ENCODE data around the gene GPR107. TPM values are rescaled to one million over a fixed set of nuclear protein-coding genes. Genes with fewer than 3 reads are reported as not detected.
A peak's percentile ranks its signal among the peaks of the same experiment; 100 is the strongest.

GPR107 gene
- total and polyA plus RNA-seq, 2 donors (not counting 1 experiment from before 2014, with no cell fraction given) = 10.4 to 28.1 TPM

DNA sequence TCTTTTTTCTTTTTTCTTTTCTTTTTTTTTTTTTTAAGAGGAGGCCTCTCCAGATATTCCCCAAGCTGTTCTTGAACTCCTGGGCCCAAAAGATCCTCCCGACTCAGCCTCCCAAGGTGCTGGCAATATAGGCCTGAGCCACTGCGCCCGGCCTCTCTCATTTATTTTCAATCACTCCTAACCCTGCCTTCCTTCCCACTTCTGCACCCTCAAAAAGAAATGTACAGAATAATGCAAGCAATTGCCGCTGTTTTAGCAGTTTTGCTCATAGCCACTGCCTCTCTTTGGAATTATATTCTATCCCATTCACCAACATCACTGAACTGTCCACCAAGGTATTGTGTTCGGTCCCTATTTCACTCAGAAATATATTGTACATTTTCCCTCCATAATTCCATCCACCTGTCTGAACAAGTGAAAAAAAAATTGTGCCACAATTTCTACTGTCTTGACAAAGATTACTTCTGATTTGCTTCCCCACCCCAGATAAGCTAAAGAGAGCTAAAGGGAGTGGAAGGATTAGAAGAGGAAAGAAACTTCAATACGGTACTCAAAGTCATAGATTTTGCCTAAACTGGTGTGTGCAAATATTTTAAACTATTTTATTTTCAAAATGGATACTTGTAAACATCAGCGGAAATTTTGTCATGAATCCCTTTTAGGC lies 12.6 kb upstream of the GPR107 start:
- Histone ChIP-seq H3K4me2 (replicated peaks; ENCODE audit: low read depth, low read length, poor library complexity, severe bottlenecking) (peak overlapping the region; percentile 96), H3K4me1 (ENCODE audit: control insufficient read depth in 2 of 2, insufficient read depth in 2 of 2, low read length in 2 of 2) (peaks cover 66 to 76% of the 10 kb centered on the region in 2 donors), H4K20me1 (ENCODE audit: control insufficient read depth, insufficient read depth, low read length, poor library complexity, severe bottlenecking) (peaks cover 20% of the 10 kb centered on the region), H2AFZ (ENCODE audit: insufficient read depth, low read depth, low read length, poor library complexity, severe bottlenecking) (no peak overlapping the region), H3K9ac (ENCODE audit: low read length) (peak overlapping the region; percentile 97), H3K79me2 (ENCODE audit: control insufficient read depth, insufficient read depth, low read length) (peaks cover 83% of the 10 kb centered on the region), H3K27ac (ENCODE audit: low read length in 2 of 2) (peak overlapping the region; percentile 81 to 93), H3K9me3 (ENCODE audit: control extremely low read depth in 1 of 3, control insufficient read depth in 2 of 3, insufficient read depth in 1 of 3, low read length in 2 of 3) (no peaks in the 10 kb centered on the region), H3K27me3 (replicated peaks in 1 of 4; ENCODE audit: control extremely low read depth in 1 of 4, control insufficient read depth in 3 of 4, insufficient read depth in 4 of 4, low read length in 3 of 4) (no peaks in the 10 kb centered on the region), H3K36me3 (replicated peaks in 1 of 2; ENCODE audit: control extremely low read depth in 1 of 2, control insufficient read depth in 1 of 2, extremely low read depth in 1 of 2, insufficient read depth in 2 of 2, low read length in 1 of 2) (no peaks in the 10 kb centered on the region), H3K4me3 (ENCODE audit: control extremely low read depth in 1 of 5, extremely low read depth in 1 of 5, insufficient read depth in 1 of 5, low read depth in 2 of 5, low read length in 4 of 5) (peak overlapping the region; percentile 74 to 97 (median 95))
- ATAC-seq (ENCODE audit: low read depth) = no peak
- CTCF ChIA-PET = interaction anchor here (0.7 to 2.7 kb wide), 9 partner anchors 10 to 155 kb away, joined by 3 to 7 read pairs (median 4); partner anchors contain the start of gene GPR107
- H3K27me3 Mint-ChIP-seq = no peaks in the 10 kb centered on the region
- H3K27ac Mint-ChIP-seq = peak overlapping the region; percentile 89
- TF ChIP-seq, protein P1, sequence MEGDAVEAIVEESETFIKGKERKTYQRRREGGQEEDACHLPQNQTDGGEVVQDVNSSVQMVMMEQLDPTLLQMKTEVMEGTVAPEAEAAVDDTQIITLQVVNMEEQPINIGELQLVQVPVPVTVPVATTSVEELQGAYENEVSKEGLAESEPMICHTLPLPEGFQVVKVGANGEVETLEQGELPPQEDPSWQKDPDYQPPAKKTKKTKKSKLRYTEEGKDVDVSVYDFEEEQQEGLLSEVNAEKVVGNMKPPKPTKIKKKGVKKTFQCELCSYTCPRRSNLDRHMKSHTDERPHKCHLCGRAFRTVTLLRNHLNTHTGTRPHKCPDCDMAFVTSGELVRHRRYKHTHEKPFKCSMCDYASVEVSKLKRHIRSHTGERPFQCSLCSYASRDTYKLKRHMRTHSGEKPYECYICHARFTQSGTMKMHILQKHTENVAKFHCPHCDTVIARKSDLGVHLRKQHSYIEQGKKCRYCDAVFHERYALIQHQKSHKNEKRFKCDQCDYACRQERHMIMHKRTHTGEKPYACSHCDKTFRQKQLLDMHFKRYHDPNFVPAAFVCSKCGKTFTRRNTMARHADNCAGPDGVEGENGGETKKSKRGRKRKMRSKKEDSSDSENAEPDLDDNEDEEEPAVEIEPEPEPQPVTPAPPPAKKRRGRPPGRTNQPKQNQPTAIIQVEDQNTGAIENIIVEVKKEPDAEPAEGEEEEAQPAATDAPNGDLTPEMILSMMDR (IDR thresholded peaks at IDR 0.05) = no peak
- TF ChIP-seq EZH2 (IDR thresholded peaks at IDR 0.05; ENCODE audit: borderline replicate concordance, insufficient read depth, low read depth, low read length, poor library complexity, severe bottlenecking) = no peak
- H3K4me1 Mint-ChIP-seq = peaks cover 74% of the 10 kb centered on the region
- DNase-seq = no peak
- no peaks in the 10 kb centered on the region for H3K9me3 Mint-ChIP-seq (ENCODE audit: insufficient read depth)
- intact Hi-C loops (cut with micrococcal nuclease) = loop anchor here (2.0 to 5.0 kb wide), 4 partner anchors 78 to 1691 kb away; partner anchors contain the start of genes C9orf78, TOR1A and USP20
- 7% methylated on average over 4 of the region's 7 CpGs for WGBS (ENCODE audit: insufficient coverage)
- H3K4me3 Mint-ChIP-seq = peak overlapping the region; percentile 100
- POLR2A ChIA-PET = interaction anchor here (0.6 to 7.7 kb wide), 11 partner anchors 10 to 152 kb away, joined by 3 to 107 read pairs (median 5); partner anchors contain the start of gene GPR107
